OCI-LY7 (cell line): Measurements from ENCODE around the gene SLC4A5. TPM values are rescaled to one million over a fixed set of nuclear protein-coding genes. Genes with fewer than 3 reads are reported as not detected.

ENCODE experiments used
- BruUV-seq: library from RNA; stranded (reverse); fragments of 400-500 nt; replicated peaks from 2 replicates; lab custom pipeline; 2021; lab: Mats Ljungman, UMichigan
- CTCF ChIA-PET: fragments of 300-600 bp; sonication (Branson Sonifier 250); formaldehyde crosslinking; loops from one replicate; lab custom pipeline; 2022; ENCODE audit warnings: antibody characterized with exemption; ENCODE audit not compliant: unreplicated experiment; lab: Charles Lee
- POLR2A ChIA-PET: fragments of 300-600 bp; sonication (Branson Sonifier 250); formaldehyde crosslinking; loops from one replicate; lab custom pipeline; 2022; ENCODE audit warnings: antibody characterized with exemption; lab: Charles Lee
- DNase-seq: peaks from one replicate; pipeline ENCODE4 v3.0.0-alpha.2; 2015; ENCODE audit warnings: low spot score
- H2AFZ ChIP-seq: fragments of 200-600 bp; sonication (generic), shearing (Covaris generic); 2 replicates; pipeline ENCODE4 v1.6.1; 2014; ENCODE audit warnings: mild to moderate bottlenecking, antibody characterized with exemption, low read length, moderate library complexity
- H3K27ac ChIP-seq: fragments of 200-600 bp; sonication (generic); 2 replicates; pipeline ENCODE4 v1.5.1; 2014; ENCODE audit warnings: mixed run types, low read depth, mild to moderate bottlenecking, moderate library complexity, low read length, inconsistent platforms; ENCODE audit not compliant: poor library complexity, severe bottlenecking
- H3K36me3 ChIP-seq: fragments of 200-600 bp; sonication (generic); 2 replicates; pipeline ENCODE4 v1.6.1; 2014; ENCODE audit warnings: mild to moderate bottlenecking, antibody characterized with exemption, low read length, moderate library complexity, mixed read lengths; ENCODE audit not compliant: insufficient read depth
- H3K4me1 ChIP-seq: fragments of 200-600 bp; sonication (generic); 2 replicates; pipeline ENCODE4 v1.5.1; 2014; ENCODE audit warnings: mild to moderate bottlenecking, low read length; ENCODE audit not compliant: insufficient read depth, poor library complexity, severe bottlenecking
- H3K4me2 ChIP-seq: fragments of 200-600 bp; sonication (generic); 2 replicates; pipeline ENCODE4 v1.6.1; 2014; ENCODE audit warnings: mild to moderate bottlenecking, low read length
- H3K4me3 ChIP-seq: fragments of 200-600 bp; sonication (generic); 2 replicates; pipeline ENCODE4 v1.5.1; 2014; ENCODE audit warnings: mild to moderate bottlenecking, low read depth, low read length; ENCODE audit not compliant: poor library complexity, severe bottlenecking
- H3K79me2 ChIP-seq: fragments of 200-600 bp; sonication (generic); 2 replicates; pipeline ENCODE4 v1.6.1; 2016; ENCODE audit warnings: low read depth, mild to moderate bottlenecking, low read length, moderate library complexity, mixed read lengths; ENCODE audit not compliant: insufficient read depth
- H3K9me2 ChIP-seq: fragments of 200-600 bp; sonication (generic); 2 replicates; pipeline ENCODE4 v1.6.1; 2016; ENCODE audit warnings: mild to moderate bottlenecking, low read length, mixed read lengths; ENCODE audit not compliant: insufficient read depth
- H3K9me3 ChIP-seq: fragments of 200-600 bp; sonication (generic); 2 replicates; pipeline ENCODE4 v1.6.1; 2014; ENCODE audit warnings: mild to moderate bottlenecking, mixed run types, low read length, mixed read lengths
- H4K20me1 ChIP-seq: fragments of 200-600 bp; sonication (generic); 2 replicates; pipeline ENCODE4 v1.6.1; 2014; ENCODE audit warnings: mild to moderate bottlenecking, antibody characterized with exemption, low read length, moderate library complexity, mixed read lengths; ENCODE audit not compliant: insufficient read depth
- CTCF ChIP-seq: fragments of 200-600 bp; sonication (generic); conservative IDR thresholded peaks from 2 replicates; pipeline ENCODE4 v1.5.1; 2014; ENCODE audit warnings: mild to moderate bottlenecking, antibody characterized with exemption, low read length, moderate library complexity, mixed read lengths
- EZH2phosphoT487 ChIP-seq: fragments of 200-600 bp; sonication (generic); IDR thresholded peaks from 2 replicates; pipeline ENCODE4 v1.6.1; 2018; ENCODE audit warnings: low read depth, borderline replicate concordance, mild to moderate bottlenecking, mixed run types, antibody characterized with exemption, low read length, moderate library complexity, mixed read lengths
- intact Hi-C: fragments of 100-400 bp; cut with micrococcal nuclease; formaldehyde crosslinking; loops from one replicate; pipeline ENCODE4 v1.10.0; 2022; ENCODE audit not compliant: unreplicated experiment
- total RNA-seq, 2 experiments: library from RNA; depleted of rRNA in 1 of 2; stranded (reverse); fragments of >200 nt in 1 of 2; shearing (Covaris generic) in 1 of 2; gene quantifications; 2 replicates each; pipeline ENCODE4 v1.2.3, GENCODE V29; 2014 to 2022

Gene SLC4A5
- total RNA-seq, 2 experiments from 2014 or later = 1.2 to 7.0 TPM

DNA sequence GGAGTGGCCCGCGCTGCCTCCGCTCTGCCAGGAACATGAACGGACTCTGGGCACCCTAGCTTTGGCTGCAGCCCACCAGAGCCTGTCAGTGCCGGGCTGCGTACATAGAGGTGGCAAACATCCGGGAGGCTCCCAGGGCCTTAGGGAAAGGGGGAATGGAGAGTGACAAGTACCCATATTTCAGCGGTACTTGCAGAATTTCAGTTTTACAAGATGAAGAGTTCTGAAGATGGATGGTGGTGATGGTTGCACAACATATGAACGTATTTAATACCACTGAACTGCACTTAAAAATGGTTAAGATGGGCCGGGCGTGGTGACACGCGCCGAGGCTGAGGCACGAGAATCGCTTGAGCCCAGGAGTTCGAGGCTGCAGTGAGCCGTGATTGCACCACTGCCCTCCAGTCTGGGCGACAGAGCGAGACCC, 143.9 kb downstream of the SLC4A5 start:
- intact Hi-C loops = loop anchor here (1.0 kb wide), 2 partner anchors 21 to 52 kb away; partner anchors contain the start of genes BOLA3 and MOB1A
- Histone ChIP-seq H3K4me1 (peaks cover 53% of the 10 kb centered on the region), H3K27ac (peak overlapping the region; percentile 88), H3K4me2 (peak overlapping the region; percentile 81), H3K9me3 (no peaks in the 10 kb centered on the region), H3K79me2 (peaks cover 53% of the 10 kb centered on the region), H3K4me3 (peak overlapping the region; percentile 84), H3K9me2 (no peaks in the 10 kb centered on the region), H2AFZ (no peak overlapping the region), H4K20me1 (peaks cover 37% of the 10 kb centered on the region), H3K36me3 (peaks cover 50% of the 10 kb centered on the region)
- BruUV-seq = no TSS peak
- DNase-seq = no peak
- TF ChIP-seq CTCF (no peak; the same call in 1 of the 2 replicates), EZH2phosphoT487 (no peak)
- CTCF ChIA-PET = interaction anchor here (2.8 kb wide), 1 partner anchor 21 kb away, joined by 8 read pairs; the partner anchor contains the start of gene MOB1A
- POLR2A ChIA-PET = interaction anchor here (0.7 to 7.1 kb wide), 13 partner anchors 8 to 966 kb away, joined by 3 to 118 read pairs (median 6); partner anchors contain the start of genes MOB1A and PRADC1

- peak within 1 kb of the TSS; percentile 84 for H3K4me3 ChIP-seq
- ChIA-PET POLR2A (interaction anchor here (0.7 to 7.1 kb wide), 13 partner anchors 9 to 210 kb away, joined by 3 to 118 read pairs (median 6); partner anchors contain the start of gene MOB1A), CTCF (interaction anchor here (2.8 kb wide), 1 partner anchor 20 kb away, joined by 8 read pairs; the partner anchor contains the start of gene MOB1A)
- peaks cover 49% of the 10 kb centered on the region for H3K4me1 ChIP-seq
- H3K36me3 ChIP-seq = peaks cover 46% of the 10 kb centered on the region
- no peaks in the 10 kb centered on the region for H3K9me2 ChIP-seq
- H3K27ac ChIP-seq = peak within 1 kb of the TSS; percentile 88
- H3K9me3 ChIP-seq = no peaks in the 10 kb centered on the region
- peak within 1 kb of the TSS; percentile 81 for H3K4me2 ChIP-seq
- no TSS peak for BruUV-seq
- peak within 1 kb of the TSS; percentile 91 for H2AFZ ChIP-seq
- H3K79me2 ChIP-seq = peaks cover 47% of the 10 kb centered on the region
- peaks cover 36% of the 10 kb centered on the region for H4K20me1 ChIP-seq
- DNase-seq = peak; percentile 99
- intact Hi-C loops = loop anchor here (1.0 kb wide), 3 partner anchors 17 to 51 kb away; partner anchors contain the start of genes BOLA3 and MOB1A
- TF ChIP-seq CTCF (peak; percentile 81), EZH2phosphoT487 (no peak)
Observed at GRCh38 chr2:74198461-74199274, 144.5 kb downstream of the SLC4A5 start, which contains the start of gene MTHFD2. Gene MTHFD2, plus strand, starts transcription at chr2:74198615. Its CDS starts 27 bp downstream, at chr2:74198642.
